IMR-90 (cell line): Measurements from ENCODE around the gene ADPRHL1. TPM values are rescaled to one million over a fixed set of nuclear protein-coding genes. Genes with fewer than 3 reads are reported as not detected.

Experiments
- ATAC-seq: fragments of 200-7000 bp; cut with Tn5 transposase; 2 replicates; pipeline ENCODE4 v1.9.1; 2020; ENCODE audit warnings: low read depth, mild to moderate bottlenecking, moderate library complexity
- BruUV-seq: library from RNA; stranded (reverse); fragments of 400-500 nt; replicated peaks from 2 replicates; lab custom pipeline; 2021; lab: Mats Ljungman, UMichigan
- CTCF ChIA-PET: fragments of 300-600 bp; formaldehyde crosslinking; extraction: SDS; loops from one replicate; lab custom pipeline; 2021; ENCODE audit warnings: antibody characterized with exemption; lab: Yijun Ruan, JAX
- POLR2A ChIA-PET: fragments of 300-600 bp; sonication (Branson Sonifier 250); formaldehyde crosslinking; loops from one replicate; lab custom pipeline; 2022; ENCODE audit warnings: antibody characterized with exemption; ENCODE audit not compliant: unreplicated experiment; lab: Charles Lee
- DNase-seq: peaks from one replicate; pipeline ENCODE4 v3.0.0; 2013
- H2AFZ ChIP-seq: replicated peaks from 2 replicates; pipeline ENCODE3; 2013; ENCODE audit warnings: low read length, mild to moderate bottlenecking; ENCODE audit not compliant: poor library complexity
- H2AK5ac ChIP-seq: 2 replicates; pipeline ENCODE4 v1.6.1; 2013; ENCODE audit warnings: low read depth, low read length, inconsistent platforms
- H2AK9ac ChIP-seq: replicated peaks from 2 replicates; pipeline ENCODE3; 2013; ENCODE audit warnings: mild to moderate bottlenecking, low read depth, low read length, moderate library complexity; ENCODE audit not compliant: poor library complexity
- H2BK120ac ChIP-seq: 2 replicates; pipeline ENCODE4 v1.6.1; 2013; ENCODE audit warnings: low read depth, low read length, inconsistent platforms
- H2BK15ac ChIP-seq: 3 replicates; pipeline ENCODE4 v1.6.1; 2013; ENCODE audit warnings: low read depth, low read length, inconsistent platforms
- H2BK20ac ChIP-seq: 2 replicates; pipeline ENCODE4 v1.6.1; 2013; ENCODE audit warnings: low read depth, mild to moderate bottlenecking, inconsistent platforms, low read length, moderate library complexity
- H2BK5ac ChIP-seq: 2 replicates; pipeline ENCODE4 v1.6.1; 2013; ENCODE audit warnings: mild to moderate bottlenecking, low read depth, low read length, inconsistent platforms; ENCODE audit not compliant: poor library complexity, severe bottlenecking
- H3K14ac ChIP-seq: replicated peaks from 2 replicates; pipeline ENCODE4 v1.6.1; 2013; ENCODE audit warnings: low read depth, low read length, inconsistent platforms
- H3K18ac ChIP-seq: 2 replicates; pipeline ENCODE4 v1.6.1; 2013; ENCODE audit warnings: low read depth, low read length, control low read depth
- H3K23ac ChIP-seq: 2 replicates; pipeline ENCODE4 v1.6.1; 2013; ENCODE audit warnings: low read depth, low read length, inconsistent platforms
- H3K27ac ChIP-seq: 2 replicates; pipeline ENCODE4 v1.5.1; 2013; ENCODE audit warnings: mild to moderate bottlenecking, control low read depth, low read length; ENCODE audit not compliant: insufficient read depth
- H3K27me3 ChIP-seq: 2 replicates; pipeline ENCODE4 v1.6.1; 2013; ENCODE audit warnings: low read length; ENCODE audit not compliant: control insufficient read depth, insufficient read depth
- H3K36me3 ChIP-seq: 2 replicates; pipeline ENCODE4 v1.6.1; 2013; ENCODE audit warnings: low read length, mixed read lengths; ENCODE audit not compliant: control insufficient read depth, insufficient read depth
- H3K4ac ChIP-seq: 2 replicates; pipeline ENCODE4 v1.6.1; 2013; ENCODE audit warnings: low read depth, low read length, inconsistent platforms
- H3K4me1 ChIP-seq: 2 replicates; pipeline ENCODE4 v1.6.1; 2013; ENCODE audit warnings: low read length, mixed read lengths; ENCODE audit not compliant: control insufficient read depth, insufficient read depth
- H3K4me2 ChIP-seq: 2 replicates; pipeline ENCODE4 v1.6.1; 2013; ENCODE audit warnings: low read depth, mild to moderate bottlenecking, control low read depth, low read length, moderate library complexity
- H3K4me3 ChIP-seq: 2 replicates; pipeline ENCODE4 v1.5.1; 2013; ENCODE audit warnings: low read depth, mild to moderate bottlenecking, control low read depth, low read length, moderate library complexity; ENCODE audit not compliant: insufficient read depth
- H3K56ac ChIP-seq: 2 replicates; pipeline ENCODE4 v1.6.1; 2013; ENCODE audit warnings: low read length, inconsistent platforms; ENCODE audit not compliant: insufficient read depth; ENCODE audit errors: extremely low read depth
- H3K79me1 ChIP-seq, 2 experiments: 2 replicates each; pipeline ENCODE4 v1.6.1; 2013; ENCODE audit warnings: low read length in 2 of 2, inconsistent platforms in 1 of 2, low read depth in 1 of 2
- H3K9ac ChIP-seq: 2 replicates; pipeline ENCODE4 v1.6.1; 2013; ENCODE audit warnings: low read depth, low read length, control low read depth
- H3K9me1 ChIP-seq: 2 replicates; pipeline ENCODE4 v1.6.1; 2013; ENCODE audit warnings: low read length, inconsistent platforms; ENCODE audit not compliant: insufficient read depth
- H3K9me3 ChIP-seq: 2 replicates; pipeline ENCODE4 v1.6.1; 2013; ENCODE audit warnings: low read length; ENCODE audit not compliant: control insufficient read depth, insufficient read depth
- H4K20me1 ChIP-seq: 2 replicates; pipeline ENCODE4 v1.6.1; 2013; ENCODE audit warnings: low read length, inconsistent platforms; ENCODE audit not compliant: insufficient read depth
- H4K5ac ChIP-seq: 2 replicates; pipeline ENCODE4 v1.6.1; 2013; ENCODE audit warnings: mild to moderate bottlenecking, low read depth, low read length, control low read depth
- H4K8ac ChIP-seq, 2 experiments: 2 replicates each; pipeline ENCODE4 v1.6.1; 2013; ENCODE audit warnings: low read depth in 2 of 2, low read length in 2 of 2, control low read depth in 1 of 2, inconsistent platforms in 1 of 2
- H4K91ac ChIP-seq: 2 replicates; pipeline ENCODE4 v1.6.1; 2013; ENCODE audit warnings: low read depth, low read length, inconsistent platforms; ENCODE audit not compliant: insufficient read depth
- BHLHE40 ChIP-seq: fragments of 150-350 bp; IDR thresholded peaks from 2 replicates; pipeline ENCODE4 v1.6.1; 2016; ENCODE audit warnings: mild to moderate bottlenecking, low read depth, low read length
- CEBPB ChIP-seq: IDR thresholded peaks from 2 replicates; pipeline ENCODE4 v1.6.1; 2012; ENCODE audit warnings: low read depth, low read length, improper control_type of control experiment
- CHD1 ChIP-seq: IDR thresholded peaks from 2 replicates; pipeline ENCODE4 v1.6.1; 2012; ENCODE audit warnings: low read depth, low read length, improper control_type of control experiment
- FOS ChIP-seq: fragments of 150-350 bp; IDR thresholded peaks from 2 replicates; pipeline ENCODE4 v1.6.1; 2016; ENCODE audit warnings: low read depth, low read length
- MAFK ChIP-seq: IDR thresholded peaks from 2 replicates; pipeline ENCODE4 v1.6.1; 2012; ENCODE audit warnings: low read depth, low read length, improper control_type of control experiment
- MAZ ChIP-seq: IDR thresholded peaks from 2 replicates; pipeline ENCODE4 v1.6.1; 2012; ENCODE audit warnings: low read depth, mild to moderate bottlenecking, low read length, improper control_type of control experiment, moderate library complexity, borderline replicate concordance
- MXI1 ChIP-seq: IDR thresholded peaks from 2 replicates; pipeline ENCODE4 v1.6.1; 2012; ENCODE audit warnings: low read depth, mild to moderate bottlenecking, low read length, moderate library complexity, borderline replicate concordance
- NFE2L2 ChIP-seq: fragments of 150-350 bp; IDR thresholded peaks from 2 replicates; pipeline ENCODE4 v1.6.1; 2016; ENCODE audit warnings: low read depth, mild to moderate bottlenecking, low read length
- POLR2A ChIP-seq: IDR thresholded peaks from 2 replicates; pipeline ENCODE4 v1.6.1; 2012; ENCODE audit warnings: mild to moderate bottlenecking, low read depth, low read length
- RAD21 ChIP-seq: IDR thresholded peaks from 2 replicates; pipeline ENCODE4 v1.6.1; 2012; ENCODE audit warnings: low read length, improper control_type of control experiment
- RCOR1 ChIP-seq: IDR thresholded peaks from 2 replicates; pipeline ENCODE4 v1.6.1; 2012; ENCODE audit warnings: mild to moderate bottlenecking, low read length, improper control_type of control experiment; ENCODE audit not compliant: insufficient replicate concordance
- RFX5 ChIP-seq: IDR thresholded peaks from 2 replicates; pipeline ENCODE4 v1.8.0; 2012; ENCODE audit warnings: low read depth, mild to moderate bottlenecking, low read length, moderate library complexity
- SMC3 ChIP-seq: fragments of 150-350 bp; IDR thresholded peaks from 2 replicates; pipeline ENCODE4 v1.6.1; 2016; ENCODE audit warnings: low read depth, mild to moderate bottlenecking, antibody characterized with exemption, low read length, moderate library complexity
- WGBS, 2 experiments: methylation state at CpG; one replicate each; pipeline versions ENCODE4 v1.1.5 to v1.1.7; 2013; ENCODE audit warnings: missing lambda C conversion rate in 2 of 2; ENCODE audit not compliant: insufficient read length in 1 of 2; ENCODE audit errors: extremely low coverage in 2 of 2; 5-methylcytosine and 5-hydroxymethylcytosine counted together
- dilution Hi-C: fragments of 300-500 bp; cut with HindIII; formaldehyde crosslinking; loops from one replicate; pipeline ENCODE4 v1.14.3; 2018; ENCODE audit warnings: low sequenced_read_pairs; ENCODE audit not compliant: unreplicated experiment
- in situ Hi-C: fragments of 300-500 bp; cut with MboI; formaldehyde crosslinking; loops from 3 replicates; pipeline ENCODE4 v1.14.3; 2019; ENCODE audit warnings: low sequenced_read_pairs, inconsistent platforms, mixed read lengths
- intact Hi-C: fragments of 100-400 bp; cut with micrococcal nuclease; formaldehyde crosslinking; loops from 2 replicates; pipeline ENCODE4 v1.10.0; 2022
- polyA plus RNA-seq, 3 experiments: library from polyadenylated mRNA; depleted of rRNA; stranded (reverse); fragments of >200 nt; gene quantifications; 2 replicates each; pipeline ENCODE4 v1.2.3, GENCODE V29; 2012; ENCODE audit warnings: low replicate concordance in 1 of 3
- total RNA-seq: library from RNA; depleted of rRNA; stranded (reverse); fragments of >200 nt; gene quantifications from 2 replicates; pipeline ENCODE4 v1.2.3, GENCODE V29; 2012
- TF ChIP-seq, protein P1 (sequence below): conservative IDR thresholded peaks from 2 replicates; pipeline ENCODE4 v1.5.1; 2012; ENCODE audit warnings: mild to moderate bottlenecking, low read depth, low read length, improper control_type of control experiment
- TF ChIP-seq, protein P2 (sequence below): fragments of 150-350 bp; IDR thresholded peaks from 2 replicates; pipeline ENCODE4 v1.6.1; 2017; ENCODE audit warnings: mild to moderate bottlenecking, antibody characterized with exemption, low read length, low read depth
- TF ChIP-seq, protein P3 (sequence below): fragments of 150-350 bp; IDR thresholded peaks from 2 replicates; pipeline ENCODE4 v1.6.1; 2016; ENCODE audit warnings: low read depth, mild to moderate bottlenecking, low read length, moderate library complexity, borderline replicate concordance

Gene ADPRHL1
- total and polyA plus RNA-seq, 2 of the 4 experiments (the other 2 are of a cell fraction), result 0.36 to 0.67 TPM

DNA sequence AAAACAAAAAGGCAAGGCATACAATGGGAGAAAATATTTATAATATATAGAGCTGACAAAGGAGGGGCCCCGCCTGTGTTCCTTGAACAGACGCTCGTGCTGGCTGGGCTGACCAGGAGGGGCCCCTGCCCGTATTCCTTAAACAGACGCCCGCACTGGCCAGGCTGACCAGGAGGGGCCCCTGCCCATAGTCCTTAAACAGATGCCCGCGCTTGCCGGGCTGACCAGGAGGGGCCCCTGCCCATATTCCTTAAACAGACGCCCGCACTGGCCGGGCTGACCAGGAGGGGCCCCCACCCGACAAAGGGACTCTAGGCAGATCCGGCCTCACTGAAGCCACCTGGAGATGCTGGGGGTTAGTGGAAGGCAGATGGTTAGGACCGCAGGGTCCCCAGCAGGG is 9.3 kb downstream of the ADPRHL1 start:
- Histone ChIP-seq H2AK5ac (no peak overlapping the region), H3K4me3 (no peak overlapping the region), H4K20me1 (no peaks in the 10 kb centered on the region), H2BK120ac (no peak overlapping the region), H3K23ac (no peak overlapping the region), H3K79me1 (peaks cover 0 to 5% of the 10 kb centered on the region in 2 experiments; a peak in 1 of 4 replicates), H2BK15ac (no peak overlapping the region), H3K27me3 (no peaks in the 10 kb centered on the region), H3K4me1 (no peaks in the 10 kb centered on the region), H3K4ac (no peak overlapping the region), H2BK5ac (no peak overlapping the region), H3K36me3 (peaks cover 7% of the 10 kb centered on the region; the same call in 1 of the 2 replicates), H3K9ac (no peak overlapping the region), H3K14ac (no peak overlapping the region), H4K91ac (no peak overlapping the region), H2AK9ac (no peak overlapping the region), H3K4me2 (no peak overlapping the region), H3K9me1 (peaks cover 6% of the 10 kb centered on the region), H3K27ac (no peak overlapping the region), H4K8ac (no peak overlapping the region), H3K18ac (no peak overlapping the region), H2BK20ac (no peak overlapping the region), H3K56ac (no peak overlapping the region), H3K9me3 (no peaks in the 10 kb centered on the region), H2AFZ (no peak overlapping the region), H4K5ac (no peak overlapping the region)
- CTCF ChIA-PET, result no interaction called here
- POLR2A ChIA-PET, result no interaction called here
- no TSS peak for BruUV-seq
- intact Hi-C loops (no loop called here), in situ Hi-C loops (no loop called here), dilution Hi-C loops (no loop called here)
- no peak for ATAC-seq
- no CpG with 5 or more reads among the region's 15 CpGs for WGBS, 2 experiments
- DNase-seq, result no peak
- TF ChIP-seq, protein P1, sequence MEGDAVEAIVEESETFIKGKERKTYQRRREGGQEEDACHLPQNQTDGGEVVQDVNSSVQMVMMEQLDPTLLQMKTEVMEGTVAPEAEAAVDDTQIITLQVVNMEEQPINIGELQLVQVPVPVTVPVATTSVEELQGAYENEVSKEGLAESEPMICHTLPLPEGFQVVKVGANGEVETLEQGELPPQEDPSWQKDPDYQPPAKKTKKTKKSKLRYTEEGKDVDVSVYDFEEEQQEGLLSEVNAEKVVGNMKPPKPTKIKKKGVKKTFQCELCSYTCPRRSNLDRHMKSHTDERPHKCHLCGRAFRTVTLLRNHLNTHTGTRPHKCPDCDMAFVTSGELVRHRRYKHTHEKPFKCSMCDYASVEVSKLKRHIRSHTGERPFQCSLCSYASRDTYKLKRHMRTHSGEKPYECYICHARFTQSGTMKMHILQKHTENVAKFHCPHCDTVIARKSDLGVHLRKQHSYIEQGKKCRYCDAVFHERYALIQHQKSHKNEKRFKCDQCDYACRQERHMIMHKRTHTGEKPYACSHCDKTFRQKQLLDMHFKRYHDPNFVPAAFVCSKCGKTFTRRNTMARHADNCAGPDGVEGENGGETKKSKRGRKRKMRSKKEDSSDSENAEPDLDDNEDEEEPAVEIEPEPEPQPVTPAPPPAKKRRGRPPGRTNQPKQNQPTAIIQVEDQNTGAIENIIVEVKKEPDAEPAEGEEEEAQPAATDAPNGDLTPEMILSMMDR, result no peak
- no peak for TF ChIP-seq RFX5
- no peak for TF ChIP-seq RCOR1
- TF ChIP-seq MXI1, result no peak
- TF ChIP-seq CHD1, result no peak
- no peak for TF ChIP-seq MAFK
- TF ChIP-seq FOS, result no peak
- no peak for TF ChIP-seq MAZ
- TF ChIP-seq, protein P2, sequence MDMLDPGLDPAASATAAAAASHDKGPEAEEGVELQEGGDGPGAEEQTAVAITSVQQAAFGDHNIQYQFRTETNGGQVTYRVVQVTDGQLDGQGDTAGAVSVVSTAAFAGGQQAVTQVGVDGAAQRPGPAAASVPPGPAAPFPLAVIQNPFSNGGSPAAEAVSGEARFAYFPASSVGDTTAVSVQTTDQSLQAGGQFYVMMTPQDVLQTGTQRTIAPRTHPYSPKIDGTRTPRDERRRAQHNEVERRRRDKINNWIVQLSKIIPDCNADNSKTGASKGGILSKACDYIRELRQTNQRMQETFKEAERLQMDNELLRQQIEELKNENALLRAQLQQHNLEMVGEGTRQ, result no peak
- no peak for TF ChIP-seq BHLHE40
- TF ChIP-seq SMC3, result no peak
- TF ChIP-seq, protein P3, sequence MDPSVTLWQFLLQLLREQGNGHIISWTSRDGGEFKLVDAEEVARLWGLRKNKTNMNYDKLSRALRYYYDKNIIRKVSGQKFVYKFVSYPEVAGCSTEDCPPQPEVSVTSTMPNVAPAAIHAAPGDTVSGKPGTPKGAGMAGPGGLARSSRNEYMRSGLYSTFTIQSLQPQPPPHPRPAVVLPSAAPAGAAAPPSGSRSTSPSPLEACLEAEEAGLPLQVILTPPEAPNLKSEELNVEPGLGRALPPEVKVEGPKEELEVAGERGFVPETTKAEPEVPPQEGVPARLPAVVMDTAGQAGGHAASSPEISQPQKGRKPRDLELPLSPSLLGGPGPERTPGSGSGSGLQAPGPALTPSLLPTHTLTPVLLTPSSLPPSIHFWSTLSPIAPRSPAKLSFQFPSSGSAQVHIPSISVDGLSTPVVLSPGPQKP, result no peak
- TF ChIP-seq CEBPB, result no peak
- TF ChIP-seq RAD21, result no peak
- no peak for TF ChIP-seq NFE2L2
- TF ChIP-seq POLR2A, result no peak
